ENCODE results near the gene COX7A2. TPM values are rescaled to one million over a fixed set of nuclear protein-coding genes. Genes with fewer than 3 reads are reported as not detected.

The COX7A2 gene
- total RNA-seq, 1 donor from 2014 or later, result 267 TPM

DNA sequence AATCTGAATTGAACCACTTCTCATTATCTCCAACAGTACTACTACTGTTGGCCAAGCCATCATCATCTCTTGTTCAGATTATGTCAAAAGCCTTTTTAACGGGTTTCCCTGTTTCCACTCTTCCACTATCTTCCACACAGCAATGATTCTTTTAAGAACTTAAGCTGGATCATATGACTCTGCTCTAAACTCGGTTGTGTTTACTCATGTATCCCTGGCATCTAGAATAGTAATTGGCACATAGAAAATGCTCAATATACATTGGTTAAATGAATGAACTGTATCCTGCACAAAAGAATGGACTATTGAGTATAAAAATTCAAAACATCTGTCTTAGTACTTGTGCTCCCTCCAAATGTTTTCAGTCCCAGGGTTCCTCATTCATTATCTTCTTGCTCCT lies 2.8 kb upstream of the COX7A2 start:
- no peak overlapping the region for H3K27ac ChIP-seq
- H3K36me3 ChIP-seq, result no peaks in the 10 kb centered on the region
- ATAC-seq (no peak), DNase-seq (no peak)
- peaks cover 22% of the 10 kb centered on the region for H3K4me1 ChIP-seq
- H3K4me3 ChIP-seq, result no peak overlapping the region
- no peaks in the 10 kb centered on the region for H3K27me3 ChIP-seq (ENCODE audit: low read depth)
- no peaks in the 10 kb centered on the region for H3K9me3 ChIP-seq
- TF ChIP-seq, protein P1, sequence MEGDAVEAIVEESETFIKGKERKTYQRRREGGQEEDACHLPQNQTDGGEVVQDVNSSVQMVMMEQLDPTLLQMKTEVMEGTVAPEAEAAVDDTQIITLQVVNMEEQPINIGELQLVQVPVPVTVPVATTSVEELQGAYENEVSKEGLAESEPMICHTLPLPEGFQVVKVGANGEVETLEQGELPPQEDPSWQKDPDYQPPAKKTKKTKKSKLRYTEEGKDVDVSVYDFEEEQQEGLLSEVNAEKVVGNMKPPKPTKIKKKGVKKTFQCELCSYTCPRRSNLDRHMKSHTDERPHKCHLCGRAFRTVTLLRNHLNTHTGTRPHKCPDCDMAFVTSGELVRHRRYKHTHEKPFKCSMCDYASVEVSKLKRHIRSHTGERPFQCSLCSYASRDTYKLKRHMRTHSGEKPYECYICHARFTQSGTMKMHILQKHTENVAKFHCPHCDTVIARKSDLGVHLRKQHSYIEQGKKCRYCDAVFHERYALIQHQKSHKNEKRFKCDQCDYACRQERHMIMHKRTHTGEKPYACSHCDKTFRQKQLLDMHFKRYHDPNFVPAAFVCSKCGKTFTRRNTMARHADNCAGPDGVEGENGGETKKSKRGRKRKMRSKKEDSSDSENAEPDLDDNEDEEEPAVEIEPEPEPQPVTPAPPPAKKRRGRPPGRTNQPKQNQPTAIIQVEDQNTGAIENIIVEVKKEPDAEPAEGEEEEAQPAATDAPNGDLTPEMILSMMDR (IDR thresholded peaks at IDR 0.05), result no peak
- intact Hi-C loops (cut with DNase I), result no loop called here

DNA sequence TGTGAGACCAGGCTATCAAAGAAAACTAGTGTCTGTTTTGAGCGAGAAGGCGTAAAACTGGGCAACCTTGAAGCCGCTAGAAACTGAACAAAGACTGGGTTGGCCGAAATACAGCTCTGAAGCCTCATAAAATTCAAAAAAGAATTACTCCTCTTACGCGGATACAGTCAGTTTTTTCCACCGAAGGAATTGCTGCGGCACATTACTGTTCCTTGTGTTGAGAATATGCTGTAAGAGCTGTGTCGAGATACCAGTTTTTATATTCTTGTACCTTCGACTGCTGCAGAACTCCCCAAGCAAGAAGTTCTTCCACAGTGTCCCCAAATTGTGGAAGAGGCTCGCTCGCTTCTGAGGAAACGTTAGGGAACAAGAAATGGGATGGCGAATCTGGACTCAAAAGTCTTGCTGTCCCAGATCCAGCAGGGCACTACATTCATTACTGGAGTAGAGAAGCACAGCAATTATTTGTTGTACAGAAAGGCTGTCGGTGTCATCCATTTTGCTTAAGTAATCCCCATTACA lies 523 bp upstream of the COX7A2 start:
- Histone ChIP-seq H3K27me3 (ENCODE audit: low read depth) (no peaks in the 10 kb centered on the region), H3K9me3 (no peaks in the 10 kb centered on the region), H3K4me1 (peaks cover 31% of the 10 kb centered on the region), H3K36me3 (peaks cover 22% of the 10 kb centered on the region), H3K27ac (peak overlapping the region; percentile 94), H3K4me3 (peak overlapping the region; percentile 87)
- TF ChIP-seq, protein P1 (IDR thresholded peaks at IDR 0.05), result no peak
- ATAC-seq (peak; percentile 2 to 29), DNase-seq (no peak)
- intact Hi-C loops (cut with DNase I), result no loop called here

DNA sequence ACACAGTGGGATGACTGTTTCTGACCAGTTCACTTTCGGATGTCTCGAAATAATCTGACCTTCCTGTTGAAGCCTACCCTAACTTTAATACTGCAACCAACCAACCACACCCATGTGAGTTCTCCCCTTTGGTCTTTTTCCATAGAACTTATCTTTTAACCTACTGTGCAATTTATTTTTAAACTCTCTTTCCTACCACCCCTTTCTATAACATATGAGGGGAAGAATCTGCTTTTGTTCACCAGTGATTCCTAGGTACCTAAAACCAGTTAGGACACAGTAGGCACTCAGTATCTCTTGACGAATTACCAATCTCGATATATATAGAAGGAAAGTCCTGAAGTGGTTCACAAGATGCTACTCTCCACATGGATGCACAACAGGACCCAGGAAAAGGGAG lies 7.0 kb downstream of the COX7A2 start:
- H3K27me3 ChIP-seq (ENCODE audit: low read depth), result no peaks in the 10 kb centered on the region
- DNase-seq, result no peak
- no peaks in the 10 kb centered on the region for H3K9me3 ChIP-seq
- H3K36me3 ChIP-seq, result peaks cover 51% of the 10 kb centered on the region
- no peak overlapping the region for H3K4me3 ChIP-seq
- intact Hi-C loops (cut with DNase I), result no loop called here
- TF ChIP-seq, protein P1 (IDR thresholded peaks at IDR 0.05), result no peak
- peaks cover 11% of the 10 kb centered on the region for H3K4me1 ChIP-seq
- no peak overlapping the region for H3K27ac ChIP-seq
- no peak for ATAC-seq

DNA sequence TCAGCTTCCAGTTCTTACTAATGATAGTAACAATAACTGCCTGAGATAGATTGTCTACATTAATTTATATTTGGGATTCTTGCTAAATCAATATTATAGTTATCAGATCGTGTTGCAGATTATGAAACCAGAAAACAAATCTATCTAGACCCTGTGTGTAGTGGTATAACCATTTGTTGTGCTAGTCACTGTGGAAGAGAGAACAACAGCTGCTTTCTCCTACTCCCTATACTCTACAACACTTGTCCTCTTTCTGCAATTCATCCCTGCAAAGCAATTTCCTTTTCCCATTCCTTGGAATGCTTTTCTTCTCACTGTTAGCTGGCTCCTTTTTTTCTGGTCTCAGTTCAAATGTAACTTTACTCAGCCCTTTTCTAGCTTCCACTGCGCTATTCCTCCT lies 8.3 kb downstream of the COX7A2 start:
- DNase-seq (no peak), ATAC-seq (no peak)
- H3K36me3 ChIP-seq, result peaks cover 41% of the 10 kb centered on the region
- TF ChIP-seq, protein P1 (IDR thresholded peaks at IDR 0.05), result no peak
- intact Hi-C loops (cut with DNase I), result no loop called here
- H3K4me3 ChIP-seq, result no peak overlapping the region
- no peaks in the 10 kb centered on the region for H3K27me3 ChIP-seq (ENCODE audit: low read depth)
- H3K27ac ChIP-seq, result no peak overlapping the region
- no peaks in the 10 kb centered on the region for H3K4me1 ChIP-seq
- H3K9me3 ChIP-seq, result no peaks in the 10 kb centered on the region

DNA sequence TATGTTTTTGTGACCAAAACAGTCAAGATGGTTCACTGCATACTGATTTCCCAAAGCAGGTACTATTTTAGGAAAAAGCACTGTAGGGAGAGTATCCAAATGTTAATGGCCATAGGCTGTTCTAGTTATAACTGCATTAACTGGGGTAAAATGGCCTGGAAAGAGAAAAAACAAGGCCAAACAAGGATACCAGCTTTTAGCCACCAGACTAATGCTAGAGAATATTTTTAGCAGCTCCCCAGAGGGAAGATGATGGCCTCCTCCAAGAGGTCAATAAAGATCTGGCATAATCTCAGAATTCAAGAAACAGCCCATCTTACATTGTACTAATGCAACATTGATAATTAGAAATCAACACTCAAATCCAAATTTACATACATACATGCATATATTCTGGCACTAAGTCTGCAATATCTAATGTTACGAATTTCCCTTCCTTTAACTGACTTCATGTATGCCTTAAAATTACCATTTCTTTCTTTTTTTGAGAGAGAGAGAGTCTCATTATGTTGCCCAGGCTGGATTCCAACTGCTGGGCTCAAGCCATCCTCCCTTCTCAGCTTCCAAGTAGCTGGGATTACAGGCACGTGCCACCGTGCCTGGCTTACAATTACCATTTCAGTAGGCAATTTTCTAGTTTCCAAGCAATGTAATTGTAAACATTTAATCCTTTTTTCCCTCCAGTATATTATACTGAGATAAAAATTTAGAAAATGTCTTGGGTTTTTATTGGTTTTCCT lies 9.3 kb downstream of the COX7A2 start:
- Histone ChIP-seq H3K4me1 (no peaks in the 10 kb centered on the region), H3K27me3 (ENCODE audit: low read depth) (no peaks in the 10 kb centered on the region), H3K4me3 (no peak overlapping the region), H3K9me3 (no peaks in the 10 kb centered on the region), H3K36me3 (peaks cover 31% of the 10 kb centered on the region), H3K27ac (no peak overlapping the region)
- TF ChIP-seq, protein P1 (IDR thresholded peaks at IDR 0.05), result no peak
- intact Hi-C loops (cut with DNase I), result no loop called here
- DNase-seq (no peak), ATAC-seq (no peak)

Data from lower lobe of right lung (tissue), 2 donors.